HTR-8/SVneo (cell line): ENCODE measurements around the gene MED31.
A peak's percentile ranks its signal among the peaks of the same experiment; 100 is the strongest.
"Not testable (repeated sequence)": the region's sequence is repeated elsewhere in the genome, so short reads cannot be mapped to it uniquely, and the experiment has no call there.

ENCODE experiments used
- DNase-seq: peaks from one replicate; pipeline ENCODE4 v3.0.0; 2011; ENCODE audit warnings: low spot score, mixed read lengths; ENCODE audit not compliant: insufficient read length
- FAIRE-seq: peaks from 2 replicates; lab custom pipeline; 2011; peaks lifted over from hg19 to GRCh38; lab: Jason Lieb, UNC

MED31 gene

DNA sequence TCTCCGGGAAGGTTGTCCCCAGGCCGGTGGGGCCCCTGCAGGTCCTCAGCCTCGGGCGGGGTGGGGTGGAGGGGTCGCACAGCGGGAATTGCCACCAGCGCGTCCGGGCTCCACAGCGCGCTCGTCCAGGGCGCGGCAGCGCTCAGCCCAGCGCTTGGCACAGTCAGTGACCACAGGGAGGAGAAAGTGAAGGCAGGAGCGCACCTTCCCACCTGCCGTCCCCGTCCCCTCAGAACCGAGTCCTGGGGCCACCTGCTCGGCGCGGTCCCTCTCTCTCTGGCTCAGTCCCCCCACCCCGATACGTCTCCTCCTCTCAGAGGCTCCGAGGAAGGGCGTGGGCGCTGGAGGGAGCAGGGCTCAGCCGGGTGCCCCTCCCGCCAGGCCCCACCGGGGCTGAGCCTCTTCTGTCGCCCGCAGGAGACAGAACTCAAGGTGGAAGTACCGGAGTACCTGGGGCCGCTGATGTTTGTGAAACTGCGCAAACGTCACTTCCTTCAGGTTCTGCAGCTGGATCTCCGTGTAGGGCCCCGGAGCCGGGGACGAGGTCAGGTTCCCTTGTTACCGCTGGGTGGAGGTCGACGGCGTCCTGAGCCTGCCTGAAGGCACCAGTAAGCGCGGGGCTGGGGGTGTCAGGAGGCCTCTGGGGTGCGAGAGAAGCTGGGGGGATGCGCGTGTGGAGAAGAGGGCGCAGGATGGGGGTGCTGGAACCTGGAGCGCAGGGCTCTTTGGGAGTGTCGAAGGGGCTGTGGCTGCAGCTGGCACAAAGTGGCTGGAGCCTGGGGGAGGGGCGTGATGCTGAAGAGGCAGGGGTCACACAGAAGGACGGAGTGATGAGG, 5.6 kb upstream of the MED31 start:
- not testable (repeated sequence) for FAIRE-seq, DNase-seq

DNA sequence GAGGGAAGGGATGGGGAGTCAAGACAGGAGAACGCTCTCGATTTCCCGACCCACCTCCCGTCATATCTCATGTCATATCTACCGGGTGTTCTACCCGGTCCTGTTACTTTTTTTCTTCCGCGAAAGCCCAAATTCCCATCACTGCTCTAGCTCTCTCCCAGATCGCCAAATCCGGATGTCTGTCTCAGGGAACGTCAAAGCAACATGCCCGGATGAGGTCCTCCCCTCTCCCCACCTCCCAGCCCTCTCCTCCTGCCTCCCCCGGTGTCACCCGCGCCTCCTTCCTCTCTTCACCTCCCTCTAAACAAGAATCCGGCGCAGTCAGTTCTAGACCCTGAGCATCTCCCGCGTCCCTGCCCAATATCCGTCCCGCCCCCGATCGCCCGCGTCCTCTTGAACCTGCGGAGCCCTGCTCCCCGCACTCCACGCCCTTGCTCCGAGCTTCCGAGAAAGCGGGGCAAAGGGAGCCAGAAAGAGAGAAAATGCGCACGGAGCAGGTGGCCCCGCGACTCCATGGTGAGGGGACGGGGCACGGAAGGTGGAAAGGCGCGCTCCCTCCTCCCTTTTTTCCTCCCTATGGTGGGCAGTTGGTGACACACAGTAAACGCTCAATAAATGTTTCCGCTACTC, 4.4 kb upstream of the MED31 start:
- not testable (repeated sequence) for DNase-seq
- peak; percentile 13 for FAIRE-seq

DNA sequence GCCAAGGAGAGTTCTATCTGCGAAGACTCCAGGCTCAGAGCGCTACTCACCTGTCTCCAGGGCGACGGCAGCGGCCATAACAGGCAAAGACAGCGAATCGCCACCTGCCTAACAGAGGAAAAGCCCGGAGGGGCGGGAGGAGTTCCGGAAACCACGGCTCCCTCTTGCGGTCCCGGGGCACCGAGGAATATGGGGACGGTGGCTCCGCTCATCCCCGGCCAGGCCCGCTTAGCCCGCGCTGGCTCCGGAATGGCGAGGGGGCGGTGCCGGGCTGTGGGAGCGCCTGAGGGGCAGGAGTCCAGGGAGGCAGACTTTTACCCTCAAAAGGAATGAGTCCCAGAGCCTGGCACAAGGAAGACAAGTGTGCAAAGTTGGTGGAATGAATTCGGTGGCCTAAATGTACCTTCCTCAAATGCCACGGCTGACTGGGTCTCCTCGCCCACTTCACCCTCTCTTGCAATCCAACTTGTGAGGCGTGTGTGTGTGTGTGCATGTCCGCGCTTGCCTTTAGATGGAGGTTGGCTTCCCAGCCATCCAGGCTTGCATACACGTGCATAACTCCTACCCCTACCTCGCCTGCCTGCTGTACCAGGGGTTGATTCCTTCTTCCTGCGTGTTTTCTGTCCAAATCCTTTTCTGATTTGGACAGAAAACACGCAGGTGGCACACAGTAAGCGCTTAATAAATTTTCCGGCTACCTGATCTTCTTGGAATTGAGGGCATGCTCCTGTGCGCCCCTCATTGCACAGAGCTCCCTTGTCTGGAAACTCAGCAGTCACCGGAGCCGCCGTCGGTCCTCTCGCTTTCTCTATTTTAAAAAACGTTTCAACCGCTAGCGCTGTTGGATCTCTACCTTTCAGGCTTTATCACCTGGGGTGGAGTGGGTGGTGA, 3.7 kb upstream of the MED31 start:
- FAIRE-seq (no peak), DNase-seq (no peak)

DNA sequence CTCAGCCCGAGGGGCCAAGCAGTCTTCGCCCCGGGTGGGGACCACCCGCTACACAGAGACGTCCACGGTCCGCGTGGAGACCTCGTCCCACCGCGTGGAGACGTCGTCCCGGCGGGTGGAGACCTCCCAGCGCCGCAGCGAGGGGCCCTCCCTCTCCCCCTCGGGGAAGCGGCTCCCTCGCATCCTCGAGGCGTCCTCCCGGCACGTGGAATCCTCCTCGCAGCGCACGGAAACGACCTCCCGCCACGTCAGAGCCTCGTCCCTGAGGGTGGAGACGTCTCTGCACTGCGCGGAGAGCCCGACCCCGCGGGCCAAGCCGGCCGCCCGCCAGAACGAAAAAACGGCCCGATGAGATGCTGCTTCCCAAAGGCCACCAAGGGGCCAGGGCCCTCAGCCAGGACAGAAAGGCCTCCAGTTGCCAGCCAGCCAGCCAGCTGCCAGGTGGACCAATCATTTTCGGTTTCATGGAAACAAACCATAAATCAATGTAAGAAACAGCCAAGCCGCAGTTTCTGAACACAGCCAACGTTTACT, 581 bp upstream of the MED31 start:
- no peak for DNase-seq
- no peak for FAIRE-seq

GRCh38 chr17:6648181-6648580, 3.2 kb downstream of the MED31 start:
- FAIRE-seq (no peak), DNase-seq (no peak)

GRCh38 chr17:6643451-6644125, 7.8 kb downstream of the MED31 start:
- DNase-seq = no peak
- FAIRE-seq = no peak

DNA sequence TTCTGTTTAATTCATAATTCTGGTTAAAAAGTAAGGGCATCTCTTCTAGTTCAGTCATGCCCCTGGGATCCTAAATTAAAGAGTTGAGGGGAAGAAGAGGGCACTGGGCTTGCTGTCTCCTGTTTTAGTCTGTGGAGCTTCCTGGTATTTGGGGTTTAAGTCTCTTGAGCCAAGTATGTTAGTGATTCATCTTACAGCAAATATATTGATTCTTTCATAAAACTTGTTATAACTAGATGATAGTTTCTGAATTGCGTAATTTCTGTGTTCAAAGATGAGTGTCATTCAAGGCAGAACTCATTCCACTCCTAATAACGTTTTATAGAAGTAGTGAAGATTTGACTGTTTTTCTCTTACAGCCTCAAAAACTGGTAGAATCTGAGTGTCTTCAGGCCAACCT, 8.8 kb downstream of the MED31 start:
- DNase-seq (no peak), FAIRE-seq (no peak)

GRCh38 chr17:6641247-6641863, 10.1 kb downstream of the MED31 start:
- DNase-seq = peak; percentile 40
- peak; percentile 46 for FAIRE-seq

- DNase-seq (peak; percentile 91), FAIRE-seq (peak; percentile 99)
Observed at GRCh38 chr17:6640536-6641246, 10.7 kb downstream of the MED31 start, which contains the start of the genes KIAA0753 and TXNDC17. TSS of gene KIAA0753 (minus strand) at chr17:6640711. CDS start at chr17:6635103, 5,608 bp downstream. TSS of gene TXNDC17 (plus strand) at chr17:6641060. CDS start at chr17:6641083, 23 bp downstream.

DNA sequence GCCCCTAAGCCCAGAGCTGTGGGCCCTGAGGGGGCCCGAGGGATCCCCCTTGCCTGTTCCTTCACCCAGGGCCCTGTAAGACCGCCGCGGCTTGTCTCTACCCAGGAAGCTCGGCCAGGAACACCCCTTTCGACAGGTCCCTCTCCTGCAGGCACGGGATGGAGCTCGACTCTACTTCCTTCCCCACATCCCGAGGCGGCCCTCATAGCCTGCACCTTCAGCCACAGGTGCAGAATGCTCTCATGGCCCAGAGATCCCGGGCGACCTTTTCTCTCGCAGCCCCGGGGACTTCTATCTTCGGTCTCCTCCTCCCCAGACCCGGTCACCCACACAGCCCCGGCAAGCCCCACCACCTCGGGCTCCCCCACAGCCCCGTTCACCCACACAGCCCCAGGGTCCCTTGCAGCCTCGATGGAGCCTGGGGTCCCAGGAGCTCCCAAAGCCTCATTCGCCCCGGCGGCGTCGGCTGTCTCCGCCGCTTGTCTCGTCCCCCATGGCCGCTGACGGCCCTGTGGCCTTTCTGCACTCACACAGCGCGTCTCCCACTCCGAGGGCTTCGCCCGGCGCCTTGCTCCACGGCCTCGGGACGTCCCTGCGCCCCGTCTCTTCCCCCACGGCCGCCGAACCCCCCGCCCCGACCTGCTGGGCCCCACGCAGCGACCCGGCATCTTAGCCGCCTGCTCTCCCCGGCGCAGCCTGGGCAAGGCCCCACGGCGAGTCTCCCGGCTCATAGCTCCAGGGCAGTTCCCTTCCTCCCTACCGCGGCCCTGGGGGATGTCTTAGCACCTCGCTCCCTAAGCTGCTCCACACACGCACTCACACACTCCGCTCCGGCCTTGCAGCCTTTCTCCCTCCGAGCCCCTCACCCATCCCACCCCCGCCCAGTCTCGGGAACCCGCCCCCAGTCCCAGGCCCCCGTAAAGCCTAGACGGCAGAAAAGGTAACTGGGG, 11.5 kb downstream of the MED31 start:
- peak; percentile 32 for DNase-seq

DNA sequence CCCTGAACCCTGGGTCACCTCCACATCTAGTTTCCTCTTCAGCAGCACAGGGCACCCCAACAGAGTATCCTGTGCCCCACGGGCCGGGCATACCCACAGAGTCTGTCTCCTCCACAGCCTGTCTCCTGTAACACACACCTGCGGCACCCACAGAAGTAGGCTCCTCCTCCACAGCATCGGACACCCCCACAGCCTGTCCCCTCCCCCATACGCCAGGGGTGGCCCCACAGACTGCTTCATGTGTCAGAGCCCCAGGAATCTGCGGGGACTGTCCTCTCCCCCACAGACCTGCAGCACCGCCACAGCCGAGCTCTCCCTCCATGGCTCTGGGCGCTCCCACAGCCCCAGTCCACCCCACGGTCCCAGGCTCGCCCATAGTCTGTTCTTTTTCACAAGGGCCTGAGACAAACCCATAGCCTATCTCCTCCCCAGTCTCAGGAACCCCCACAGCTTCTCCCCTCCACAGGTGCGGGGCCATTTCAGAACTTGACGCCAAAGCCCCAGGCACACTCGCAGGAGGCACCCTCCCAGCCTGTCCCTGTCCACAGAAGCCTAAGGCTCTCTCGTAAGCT, 12.3 kb downstream of the MED31 start:
- DNase-seq = no peak

More for the DNA sequence above, 11.5 kb downstream of the MED31 start:
- FAIRE-seq = no peak

GRCh38 chr17:6638046-6638908, 13.1 kb downstream of the MED31 start:
- FAIRE-seq = no peak
- DNase-seq = no peak

More for the DNA sequence above, 12.3 kb downstream of the MED31 start:
- no peak for FAIRE-seq

DNA sequence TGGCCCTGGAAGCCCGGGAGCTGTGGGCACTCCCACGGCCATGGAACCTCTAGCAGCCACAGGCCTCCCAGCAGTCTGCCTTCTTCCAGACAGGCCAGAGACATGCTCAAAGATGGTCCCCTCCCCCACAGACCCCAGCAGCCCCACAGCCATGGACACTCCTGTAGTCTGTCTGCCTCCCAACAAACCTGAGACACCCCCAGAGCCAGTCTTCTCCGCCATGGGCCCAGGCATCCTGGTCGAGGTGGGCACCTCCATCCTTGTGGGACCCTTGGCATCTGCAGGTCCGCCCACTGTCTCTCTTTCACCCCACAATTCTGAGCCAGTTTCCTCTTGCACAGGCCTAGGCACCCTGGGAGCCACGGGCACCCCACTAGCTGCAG, 14.0 kb downstream of the MED31 start:
- DNase-seq = no peak
- no peak for FAIRE-seq

DNA sequence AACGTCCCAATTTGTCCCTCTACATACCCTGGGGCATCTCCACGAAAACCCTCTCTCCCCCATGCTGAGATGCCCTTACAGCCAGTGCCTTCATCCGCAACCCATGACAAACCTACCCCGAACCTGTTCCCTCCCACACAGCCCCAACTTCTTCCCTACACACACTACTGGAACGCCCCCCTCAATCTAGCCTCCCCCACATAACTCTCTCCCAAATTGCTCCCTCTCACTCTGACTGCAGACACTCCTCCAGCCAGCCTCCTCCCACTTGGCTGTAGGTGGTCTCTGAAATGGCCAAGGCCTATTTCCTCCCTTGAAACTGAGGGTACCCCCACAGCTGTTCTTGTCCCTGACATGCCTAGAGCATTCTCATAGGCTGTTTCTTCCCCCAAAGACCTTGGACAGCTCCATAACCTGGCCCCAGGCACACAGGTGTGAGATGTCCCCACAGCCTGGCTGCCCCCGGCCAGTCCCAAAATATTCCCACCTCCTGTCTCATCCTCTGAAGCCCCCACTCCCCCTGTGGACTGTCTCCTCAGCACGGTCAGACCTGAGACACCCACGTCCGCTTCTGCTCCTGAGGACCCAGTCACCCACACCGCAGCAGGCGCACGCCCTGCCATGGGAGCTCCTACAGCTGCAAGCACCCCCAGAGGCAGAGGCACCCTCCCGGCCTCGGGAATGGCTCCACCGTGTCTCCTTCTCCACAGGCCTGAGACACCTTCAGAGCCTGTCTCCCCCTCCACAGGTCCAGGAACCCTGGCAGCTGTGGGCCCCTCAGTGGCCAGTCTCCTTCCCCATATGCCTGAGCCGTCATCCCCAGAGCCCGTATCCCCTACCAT, 14.6 kb downstream of the MED31 start:
- FAIRE-seq = no peak
- no peak for DNase-seq

DNA sequence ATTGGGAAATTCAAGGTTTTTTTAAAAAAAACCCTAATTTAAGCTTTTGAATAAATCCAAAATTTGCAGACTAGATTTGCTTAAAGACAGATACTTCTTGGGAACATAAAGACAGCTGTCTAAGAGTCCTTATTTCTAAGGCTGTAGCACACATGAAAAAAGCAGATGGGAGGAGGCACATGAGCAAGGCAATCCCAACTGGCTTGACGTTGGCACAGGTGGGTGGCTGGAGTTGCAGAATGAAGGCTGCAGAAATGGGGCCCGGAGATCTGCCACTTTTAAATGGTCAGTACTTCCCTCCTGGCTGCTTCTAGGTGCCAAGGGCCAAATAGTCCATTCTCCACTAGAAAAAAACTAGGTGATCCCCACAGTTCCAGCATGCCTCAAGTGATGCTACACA, 15.3 kb downstream of the MED31 start:
- FAIRE-seq = no peak
- DNase-seq = no peak
